Keratinocyte (primary cell): Measurements from ENCODE around the gene SPATA19. TPM values are rescaled to one million over a fixed set of nuclear protein-coding genes. Genes with fewer than 3 reads are reported as not detected.

Experiments used
- DNase-seq: peaks from one replicate; pipeline ENCODE4 v3.0.0-alpha.2; 2011; ENCODE audit warnings: low read depth, missing footprints, low spot score
- FAIRE-seq: peaks from 2 replicates; lab custom pipeline; 2011; peaks lifted over from hg19 to GRCh38; lab: Jason Lieb, UNC
- H2AFZ ChIP-seq: 2 replicates; pipeline ENCODE4 v1.6.0; 2012; ENCODE audit warnings: low read length, control low read depth, inconsistent platforms; ENCODE audit not compliant: control insufficient read depth
- H3K27ac ChIP-seq: 2 replicates; pipeline ENCODE4 v1.5.1; 2011; ENCODE audit warnings: low read length; ENCODE audit not compliant: control insufficient read depth, insufficient read depth
- H3K27me3 ChIP-seq: 3 replicates; pipeline ENCODE4 v1.6.0; 2011; ENCODE audit warnings: low read length; ENCODE audit not compliant: control insufficient read depth, insufficient read depth; ENCODE audit errors: extremely low read depth
- H3K36me3 ChIP-seq, 2 experiments: 2 replicates in 1 of 2; 3 replicates in 1 of 2; pipeline ENCODE4 v1.5.1; 2011; ENCODE audit warnings: low read length in 2 of 2, mild to moderate bottlenecking in 1 of 2; ENCODE audit not compliant: control insufficient read depth in 2 of 2, insufficient read depth in 2 of 2; ENCODE audit errors: extremely low read depth in 1 of 2
- H3K4me1 ChIP-seq: 3 replicates; pipeline ENCODE4 v1.5.1; 2011; ENCODE audit warnings: low read length; ENCODE audit not compliant: control insufficient read depth, insufficient read depth; ENCODE audit errors: extremely low read depth
- H3K4me2 ChIP-seq: 3 replicates; pipeline ENCODE4 v1.6.0; 2011; ENCODE audit warnings: low read depth, low read length; ENCODE audit not compliant: control insufficient read depth, insufficient read depth; ENCODE audit errors: extremely low read depth
- H3K4me3 ChIP-seq, 3 experiments: fragments of 200-600 bp in 1 of 3; sonication (generic) in 1 of 3; 2 replicates in 2 of 3; 3 replicates in 1 of 3; pipeline ENCODE4 v1.5.1; 2011 to 2016; ENCODE audit warnings: low read length in 3 of 3, mild to moderate bottlenecking in 3 of 3, control low read depth in 2 of 3, inconsistent platforms in 1 of 3, low read depth in 1 of 3, mixed read lengths in 1 of 3, mixed run types in 1 of 3, moderate library complexity in 1 of 3; ENCODE audit not compliant: control insufficient read depth in 2 of 3, insufficient read depth in 2 of 3; ENCODE audit errors: extremely low read depth in 1 of 3
- H3K79me2 ChIP-seq: 2 replicates; pipeline ENCODE4 v1.6.0; 2012; ENCODE audit warnings: low read length; ENCODE audit not compliant: control insufficient read depth, insufficient read depth
- H3K9ac ChIP-seq: 3 replicates; pipeline ENCODE4 v1.6.0; 2011; ENCODE audit warnings: low read length; ENCODE audit not compliant: control insufficient read depth, insufficient read depth; ENCODE audit errors: extremely low read depth
- H3K9me1 ChIP-seq: 3 replicates; pipeline ENCODE4 v1.6.0; 2011; ENCODE audit warnings: low read length; ENCODE audit not compliant: control insufficient read depth, insufficient read depth; ENCODE audit errors: extremely low read depth
- H3K9me3 ChIP-seq: 2 replicates; pipeline ENCODE4 v1.5.1; 2012; ENCODE audit warnings: low read depth, low read length; ENCODE audit not compliant: control insufficient read depth
- H4K20me1 ChIP-seq: 3 replicates; pipeline ENCODE4 v1.6.0; 2011; ENCODE audit warnings: low read length; ENCODE audit not compliant: control insufficient read depth, insufficient read depth; ENCODE audit errors: extremely low read depth
- EZH2 ChIP-seq: IDR thresholded peaks from one replicate; pipeline ENCODE4 v1.6.1; 2012; ENCODE audit warnings: inconsistent platforms, mild to moderate bottlenecking, low read length, moderate library complexity
- dilution Hi-C: fragments of 300-500 bp; cut with MboI; formaldehyde crosslinking; loops from one replicate; pipeline ENCODE4 v1.7.0; 2020; ENCODE audit warnings: low sequenced_read_pairs; ENCODE audit not compliant: extremely low pct_ligation_motif_present
- polyA plus RNA-seq, 5 experiments: library from polyadenylated mRNA; depleted of rRNA in 3 of 5; stranded (reverse) in 3 of 5; stranded (forward) in 1 of 5; unstranded in 1 of 5; fragments of >200 nt; gene quantifications; 1 replicate in 1 of 5; 2 replicates in 3 of 5; 3 replicates in 1 of 5; pipeline versions ENCODE4 v1.2.1 to v1.2.3, GENCODE V29; 2011 to 2012; ENCODE audit warnings: missing spikeins in 2 of 5, low read depth in 1 of 5, low replicate concordance in 1 of 5
- TF ChIP-seq, protein P1 (sequence below), 3 experiments: IDR thresholded peaks in 1 of 3; conservative IDR thresholded peaks in 1 of 3; optimal IDR thresholded peaks in 1 of 3; 2 replicates in 2 of 3; 3 replicates in 1 of 3; pipeline versions ENCODE3 to v1.5.1; 2011; ENCODE audit warnings: low read length in 3 of 3, mild to moderate bottlenecking in 3 of 3, moderate library complexity in 2 of 3, control low read depth in 1 of 3, inconsistent platforms in 1 of 3; ENCODE audit not compliant: insufficient read depth in 2 of 3; ENCODE audit errors: extremely low read depth in 1 of 3

Gene SPATA19
- polyA plus RNA-seq, 1 donor (not counting 4 experiments of a cell fraction or from before 2014, with no cell fraction given) = 0.26 TPM

DNA sequence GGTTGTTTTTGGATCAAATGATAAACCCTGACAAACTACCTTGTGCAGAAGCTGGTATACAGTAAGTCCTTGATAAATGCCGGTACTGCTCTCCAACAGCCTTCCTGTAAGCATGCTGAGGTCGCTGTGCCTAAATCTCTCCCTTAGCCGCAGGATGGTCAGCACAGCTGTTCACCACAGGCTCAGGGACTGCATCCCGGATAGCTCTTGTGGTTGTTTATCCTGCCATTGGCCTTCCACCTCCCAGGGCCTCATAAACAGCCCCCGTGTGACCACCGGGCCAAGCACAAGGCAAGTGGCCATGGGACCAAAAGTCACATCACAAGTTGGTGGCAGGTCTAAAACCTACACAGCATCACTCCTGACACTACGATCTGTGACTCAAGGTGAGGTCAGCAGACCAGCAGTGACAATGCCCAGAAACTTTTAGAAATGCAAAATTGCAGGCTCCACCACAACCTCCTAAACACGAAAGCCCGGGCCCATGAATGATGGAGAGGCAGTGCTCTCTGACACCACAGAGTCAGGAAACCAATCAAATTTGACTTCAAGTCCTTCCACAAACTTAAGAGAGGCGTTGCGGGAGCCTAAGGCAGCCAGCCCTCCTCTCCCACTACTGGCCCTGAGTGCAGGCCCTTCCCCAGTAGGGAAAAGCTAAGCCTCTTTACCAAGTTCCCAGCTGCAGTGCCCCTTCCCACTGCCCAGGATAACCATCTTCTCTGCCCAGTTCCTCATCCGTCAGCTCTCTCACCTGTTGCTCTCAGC lies 3.9 kb downstream of the SPATA19 start:
- no peak overlapping the region for H3K4me2 ChIP-seq
- no peaks in the 10 kb centered on the region for H3K79me2 ChIP-seq
- H3K9me1 ChIP-seq = no peaks in the 10 kb centered on the region
- no peak overlapping the region for H3K27ac ChIP-seq
- no peak overlapping the region for H3K9ac ChIP-seq
- TF ChIP-seq, protein P1, sequence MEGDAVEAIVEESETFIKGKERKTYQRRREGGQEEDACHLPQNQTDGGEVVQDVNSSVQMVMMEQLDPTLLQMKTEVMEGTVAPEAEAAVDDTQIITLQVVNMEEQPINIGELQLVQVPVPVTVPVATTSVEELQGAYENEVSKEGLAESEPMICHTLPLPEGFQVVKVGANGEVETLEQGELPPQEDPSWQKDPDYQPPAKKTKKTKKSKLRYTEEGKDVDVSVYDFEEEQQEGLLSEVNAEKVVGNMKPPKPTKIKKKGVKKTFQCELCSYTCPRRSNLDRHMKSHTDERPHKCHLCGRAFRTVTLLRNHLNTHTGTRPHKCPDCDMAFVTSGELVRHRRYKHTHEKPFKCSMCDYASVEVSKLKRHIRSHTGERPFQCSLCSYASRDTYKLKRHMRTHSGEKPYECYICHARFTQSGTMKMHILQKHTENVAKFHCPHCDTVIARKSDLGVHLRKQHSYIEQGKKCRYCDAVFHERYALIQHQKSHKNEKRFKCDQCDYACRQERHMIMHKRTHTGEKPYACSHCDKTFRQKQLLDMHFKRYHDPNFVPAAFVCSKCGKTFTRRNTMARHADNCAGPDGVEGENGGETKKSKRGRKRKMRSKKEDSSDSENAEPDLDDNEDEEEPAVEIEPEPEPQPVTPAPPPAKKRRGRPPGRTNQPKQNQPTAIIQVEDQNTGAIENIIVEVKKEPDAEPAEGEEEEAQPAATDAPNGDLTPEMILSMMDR (optimal IDR thresholded peaks at IDR 0.05 in 1 of 3, IDR thresholded peaks at IDR 0.05 in 1 of 3, conservative IDR thresholded peaks at IDR 0.05 in 1 of 3; ENCODE audit: extremely low read depth in 1 of 3, insufficient read depth in 2 of 3, low read length in 3 of 3) = no peak
- no peak for TF ChIP-seq EZH2
- no peaks in the 10 kb centered on the region for H3K4me1 ChIP-seq
- no peak overlapping the region for H2AFZ ChIP-seq
- dilution Hi-C loops = no loop called here
- no peak overlapping the region for H3K4me3 ChIP-seq
- FAIRE-seq (no peak), DNase-seq (no peak)
- H3K9me3 ChIP-seq = no peaks in the 10 kb centered on the region
- H4K20me1 ChIP-seq = no peaks in the 10 kb centered on the region
- H3K27me3 ChIP-seq = peaks cover 10% of the 10 kb centered on the region
- H3K36me3 ChIP-seq = no peaks in the 10 kb centered on the region

DNA sequence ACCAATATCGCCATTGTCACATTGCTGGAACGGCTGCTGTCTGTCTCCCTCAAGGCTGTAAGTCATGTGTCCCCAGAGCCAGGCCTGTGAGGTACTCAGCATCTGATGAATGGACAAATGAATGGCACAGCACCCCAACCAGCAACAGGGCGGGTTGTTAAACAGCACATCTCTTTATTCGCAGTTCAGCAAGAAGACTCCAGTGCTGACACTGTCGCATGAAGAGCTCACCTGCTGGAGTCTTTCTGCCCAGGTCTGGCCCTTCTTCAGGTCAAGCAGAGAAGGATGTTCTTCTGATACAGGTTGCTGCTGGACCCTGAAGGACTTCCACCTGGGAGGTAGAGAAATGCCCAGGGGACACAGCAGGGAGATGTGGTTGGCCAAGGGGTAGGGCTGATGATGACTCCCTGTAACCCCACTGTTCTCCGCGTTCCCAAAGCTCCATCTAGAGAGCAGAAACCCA lies 4.8 kb downstream of the SPATA19 start:
- dilution Hi-C loops = no loop called here
- Histone ChIP-seq H3K27me3 (peaks cover 10% of the 10 kb centered on the region), H3K36me3 (no peaks in the 10 kb centered on the region), H3K4me2 (no peak overlapping the region), H3K9me1 (no peaks in the 10 kb centered on the region), H4K20me1 (no peaks in the 10 kb centered on the region), H3K9ac (no peak overlapping the region), H3K4me3 (no peak overlapping the region), H2AFZ (no peak overlapping the region), H3K4me1 (no peaks in the 10 kb centered on the region), H3K9me3 (no peaks in the 10 kb centered on the region), H3K79me2 (no peaks in the 10 kb centered on the region), H3K27ac (no peak overlapping the region)
- DNase-seq (no peak), FAIRE-seq (no peak)
- TF ChIP-seq EZH2 = no peak
- TF ChIP-seq, protein P1 (optimal IDR thresholded peaks at IDR 0.05 in 1 of 3, IDR thresholded peaks at IDR 0.05 in 1 of 3, conservative IDR thresholded peaks at IDR 0.05 in 1 of 3; ENCODE audit: extremely low read depth in 1 of 3, insufficient read depth in 2 of 3, low read length in 3 of 3) = no peak
